HUES64 (cell line): Measurements from ENCODE around the gene CD93.

Experiments used
- H3K27ac ChIP-seq: 2 replicates; pipeline ENCODE4 v1.7.0; 2013; ENCODE audit warnings: low read depth, low read length, inconsistent platforms
- H3K27me3 ChIP-seq: 2 replicates; pipeline ENCODE4 v1.6.1; 2013; ENCODE audit warnings: mild to moderate bottlenecking, low read length; ENCODE audit not compliant: insufficient read depth
- H3K36me3 ChIP-seq: 2 replicates; pipeline ENCODE4 v1.6.1; 2013; ENCODE audit warnings: mild to moderate bottlenecking, low read length; ENCODE audit not compliant: insufficient read depth
- H3K4me1 ChIP-seq: 2 replicates; pipeline ENCODE4 v1.6.1; 2013; ENCODE audit warnings: mild to moderate bottlenecking, low read length, moderate library complexity; ENCODE audit not compliant: insufficient read depth
- H3K4me3 ChIP-seq: 2 replicates; pipeline ENCODE4 v1.5.1; 2013; ENCODE audit warnings: mild to moderate bottlenecking, low read length, moderate library complexity
- H3K9ac ChIP-seq: 2 replicates; pipeline ENCODE4 v1.6.1; 2013; ENCODE audit warnings: mild to moderate bottlenecking, low read depth, low read length
- H3K9me3 ChIP-seq: 2 replicates; pipeline ENCODE4 v1.6.1; 2013; ENCODE audit warnings: low read depth, low read length; ENCODE audit not compliant: insufficient read depth
- WGBS: fragments of 150-250, 120-280 bp; methylation state at CpG from one replicate; pipeline ENCODE4 v1.1.7; 2013; ENCODE audit warnings: missing lambda C conversion rate; 5-methylcytosine and 5-hydroxymethylcytosine counted together

Gene CD93

DNA sequence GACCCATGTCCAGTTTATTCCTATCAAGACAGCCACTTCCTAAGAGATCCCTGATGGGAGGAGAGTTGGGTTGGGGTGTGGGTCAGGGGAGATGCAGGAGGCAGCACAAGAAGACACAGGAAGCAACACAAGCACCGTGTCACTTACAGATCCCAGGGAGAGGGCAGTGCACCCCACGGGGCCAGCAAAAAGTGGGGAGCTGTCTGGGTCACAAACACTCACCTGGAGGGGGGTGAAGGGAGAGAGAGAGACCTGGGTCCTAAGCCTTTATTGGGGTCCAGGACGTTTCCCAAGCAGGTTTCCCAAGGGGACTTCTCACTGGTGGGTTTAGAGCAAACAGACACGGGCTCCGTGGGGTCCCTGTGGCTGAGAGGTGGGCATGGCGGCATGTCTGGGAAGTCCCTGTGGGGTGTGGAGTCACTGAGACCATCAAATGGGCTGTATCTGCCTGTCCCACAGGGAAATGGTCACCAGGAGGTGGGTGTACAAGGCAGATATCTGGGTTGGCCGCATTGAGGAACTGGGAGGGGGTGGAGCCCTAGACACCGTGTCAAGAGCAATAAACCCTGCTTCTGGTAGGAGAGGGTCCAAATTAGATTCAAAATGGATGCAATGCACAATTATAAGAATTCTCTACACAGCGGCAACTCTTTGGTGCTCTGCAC lies 1.6 kb upstream of the CD93 start:
- Histone ChIP-seq H3K27me3 (no peaks in the 10 kb centered on the region), H3K9me3 (no peaks in the 10 kb centered on the region), H3K27ac (no peak overlapping the region), H3K9ac (no peak overlapping the region), H3K36me3 (no peaks in the 10 kb centered on the region), H3K4me1 (peaks cover 17% of the 10 kb centered on the region), H3K4me3 (no peak overlapping the region)
- WGBS: 92% methylated on average over 9 of the region's 9 CpGs

DNA sequence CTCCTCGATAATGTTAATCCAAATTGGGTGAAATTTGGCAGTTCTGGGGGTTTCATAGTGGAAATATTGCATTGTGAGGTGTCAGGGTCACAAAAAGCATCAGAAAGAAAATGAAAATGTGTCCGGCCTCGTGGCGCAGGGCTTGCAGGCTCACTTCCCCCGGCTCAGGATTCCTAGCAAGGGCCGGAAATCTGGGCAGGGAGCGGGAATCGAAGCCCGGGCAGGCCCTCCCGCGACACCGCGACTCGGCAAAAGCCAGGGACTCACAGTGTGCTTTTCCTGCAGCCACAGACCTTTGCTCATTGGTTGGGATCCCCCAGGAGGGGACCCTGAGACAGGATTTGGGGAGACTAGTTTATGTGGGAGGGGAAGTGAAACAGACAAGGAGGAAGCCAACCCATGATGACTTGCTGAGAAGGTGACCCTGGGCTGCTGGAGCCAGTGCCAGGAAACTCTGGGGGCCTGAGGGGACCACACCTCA lies 847 bp upstream of the CD93 start:
- H3K4me3 ChIP-seq: no peak overlapping the region
- H3K9ac ChIP-seq: no peak overlapping the region
- H3K4me1 ChIP-seq: peaks cover 15% of the 10 kb centered on the region
- H3K36me3 ChIP-seq: no peaks in the 10 kb centered on the region
- no peaks in the 10 kb centered on the region for H3K27me3 ChIP-seq
- no peak overlapping the region for H3K27ac ChIP-seq
- WGBS: 88% methylated on average over 14 of the region's 14 CpGs
- no peaks in the 10 kb centered on the region for H3K9me3 ChIP-seq

GRCh38 chr20:23085436-23086055 lies 578 bp downstream of the CD93 start:
- no peak overlapping the region for H3K27ac ChIP-seq
- 94% methylated on average over 23 of the region's 23 CpGs for WGBS
- no peaks in the 10 kb centered on the region for H3K9me3 ChIP-seq
- no peaks in the 10 kb centered on the region for H3K27me3 ChIP-seq
- no peak overlapping the region for H3K9ac ChIP-seq
- peaks cover 9% of the 10 kb centered on the region for H3K4me1 ChIP-seq
- H3K36me3 ChIP-seq: no peaks in the 10 kb centered on the region
- no peak overlapping the region for H3K4me3 ChIP-seq

GRCh38 chr20:23084845-23085365 lies 1.2 kb downstream of the CD93 start:
- H3K27me3 ChIP-seq: no peaks in the 10 kb centered on the region
- H3K36me3 ChIP-seq: no peaks in the 10 kb centered on the region
- H3K9me3 ChIP-seq: no peaks in the 10 kb centered on the region
- H3K4me1 ChIP-seq: peaks cover 9% of the 10 kb centered on the region
- 97% methylated on average over 24 of the region's 24 CpGs for WGBS
- no peak overlapping the region for H3K9ac ChIP-seq
- H3K4me3 ChIP-seq: no peak overlapping the region
- no peak overlapping the region for H3K27ac ChIP-seq

DNA sequence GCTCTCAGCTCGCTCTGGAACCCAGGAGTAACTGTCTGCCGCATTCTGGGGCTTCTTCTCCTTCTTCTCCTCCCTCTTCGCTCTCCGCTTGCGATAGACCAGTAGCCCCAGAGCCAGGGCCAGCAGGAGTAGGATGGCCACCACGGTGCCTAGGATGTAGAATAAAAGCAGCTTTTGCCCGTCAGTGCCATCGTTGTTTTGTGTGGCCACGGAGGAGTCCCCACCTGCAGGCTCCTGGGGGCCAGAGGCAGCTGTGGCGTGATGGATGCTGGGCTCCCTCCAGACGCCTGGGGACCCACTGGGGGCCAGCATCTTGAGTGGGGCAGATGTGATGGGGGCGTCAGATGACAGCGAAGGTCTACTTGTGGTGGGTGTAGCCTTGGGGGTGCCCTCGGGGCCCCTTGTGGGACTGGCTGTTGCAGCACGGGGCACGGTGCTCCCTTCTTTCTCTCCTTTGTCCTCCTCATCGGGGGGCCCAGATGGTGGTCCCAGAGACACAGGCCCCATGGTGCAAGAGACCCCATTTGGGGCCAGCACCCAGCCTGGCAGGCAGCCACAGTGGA lies 1.8 kb downstream of the CD93 start:
- 93% methylated on average over 17 of the region's 17 CpGs for WGBS
- no peak overlapping the region for H3K27ac ChIP-seq
- peaks cover 9% of the 10 kb centered on the region for H3K4me1 ChIP-seq

GRCh38 chr20:23083553-23084220 lies 2.4 kb downstream of the CD93 start:
- WGBS: 93% methylated on average over 13 of the region's 15 CpGs
- Histone ChIP-seq H3K27me3 (no peaks in the 10 kb centered on the region), H3K27ac (no peak overlapping the region), H3K9ac (no peak overlapping the region), H3K9me3 (no peaks in the 10 kb centered on the region), H3K36me3 (no peaks in the 10 kb centered on the region), H3K4me1 (peaks cover 10% of the 10 kb centered on the region), H3K4me3 (no peak overlapping the region)

More for the DNA sequence above, 1.8 kb downstream of the CD93 start:
- no peaks in the 10 kb centered on the region for H3K27me3 ChIP-seq
- no peak overlapping the region for H3K9ac ChIP-seq
- no peaks in the 10 kb centered on the region for H3K36me3 ChIP-seq
- no peaks in the 10 kb centered on the region for H3K9me3 ChIP-seq
- no peak overlapping the region for H3K4me3 ChIP-seq

DNA sequence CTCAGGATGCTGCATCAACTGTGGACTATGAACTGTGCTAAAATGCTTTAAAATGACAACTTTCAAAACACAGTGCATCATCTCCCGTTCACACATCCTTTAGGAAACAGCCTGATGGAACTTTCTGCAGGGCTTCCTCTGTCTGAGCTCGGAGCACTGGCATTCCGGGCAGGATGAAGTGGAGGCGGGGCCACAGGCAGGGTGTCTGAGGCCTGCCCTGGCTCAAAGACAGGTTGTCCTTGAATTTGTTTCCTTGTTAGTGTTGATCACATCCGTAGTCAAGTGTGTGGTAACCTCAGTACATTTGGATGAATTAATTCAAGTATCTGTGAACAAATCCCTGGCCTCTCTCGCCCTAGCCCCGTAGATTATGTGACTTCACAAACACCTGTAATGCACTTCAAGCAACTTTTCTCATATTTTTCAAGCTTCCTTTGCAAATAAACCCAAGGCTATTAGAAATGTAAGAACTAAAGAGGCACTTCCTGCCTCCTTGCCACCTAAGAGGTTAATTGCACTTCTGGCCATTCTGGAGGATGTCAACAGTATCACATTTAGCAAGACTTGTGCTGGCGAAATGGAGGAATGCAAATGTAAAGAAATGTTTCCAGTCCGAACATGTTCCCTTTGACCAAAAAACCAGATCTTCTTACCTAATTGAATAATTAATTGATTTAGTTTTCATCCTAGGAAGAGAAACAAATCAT lies 3.1 kb downstream of the CD93 start:
- 63% methylated on average over 8 of the region's 9 CpGs for WGBS
- Histone ChIP-seq H3K9ac (no peak overlapping the region), H3K4me3 (no peak overlapping the region), H3K9me3 (no peaks in the 10 kb centered on the region), H3K27me3 (no peaks in the 10 kb centered on the region), H3K4me1 (peaks cover 12% of the 10 kb centered on the region), H3K27ac (no peak overlapping the region), H3K36me3 (no peaks in the 10 kb centered on the region)

DNA sequence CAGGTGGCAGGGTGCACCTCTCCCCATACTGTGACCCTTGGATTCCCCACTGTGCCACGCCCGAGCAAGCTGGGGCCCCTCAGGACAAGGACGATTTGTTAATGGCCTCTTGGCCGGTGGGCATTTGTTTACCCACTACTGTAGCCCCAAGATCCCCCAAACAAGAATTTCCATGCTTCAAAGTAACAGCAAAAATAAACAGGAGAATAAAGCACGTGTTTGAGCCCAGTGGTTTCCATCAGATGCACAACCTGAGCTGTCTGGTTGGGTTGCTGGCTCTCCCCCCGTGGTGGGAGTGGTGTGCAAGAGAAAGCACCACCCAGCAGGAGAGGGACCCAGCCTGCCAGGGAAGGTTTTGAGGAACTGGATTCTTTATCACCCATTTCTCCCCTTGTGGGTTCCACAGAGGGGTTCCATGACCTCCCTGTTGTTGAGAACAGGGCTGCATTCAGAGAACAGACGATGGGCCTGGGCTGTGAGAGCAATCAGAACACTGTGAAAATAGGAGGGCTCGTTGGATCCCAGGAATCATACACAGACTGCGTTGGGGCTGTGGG lies 4.8 kb downstream of the CD93 start:
- Histone ChIP-seq H3K4me3 (no peak overlapping the region), H3K9ac (no peak overlapping the region), H3K27me3 (no peaks in the 10 kb centered on the region), H3K9me3 (no peaks in the 10 kb centered on the region), H3K36me3 (no peaks in the 10 kb centered on the region), H3K27ac (no peak overlapping the region), H3K4me1 (peaks cover 12% of the 10 kb centered on the region)
- 92% methylated on average over 9 of the region's 9 CpGs for WGBS

- no peak overlapping the region for H3K9ac ChIP-seq
- no peaks in the 10 kb centered on the region for H3K27me3 ChIP-seq
- H3K27ac ChIP-seq: no peak overlapping the region
- no peaks in the 10 kb centered on the region for H3K9me3 ChIP-seq
- H3K4me1 ChIP-seq: peaks cover 12% of the 10 kb centered on the region
- H3K4me3 ChIP-seq: no peak overlapping the region
- WGBS: 96% methylated on average over 10 of the region's 10 CpGs
- H3K36me3 ChIP-seq: no peaks in the 10 kb centered on the region
Observed at GRCh38 chr20:23080521-23080920, 5.6 kb downstream of the CD93 start.

- no peaks in the 10 kb centered on the region for H3K27me3 ChIP-seq
- WGBS: 80% methylated on average over 2 of the region's 2 CpGs
- H3K4me3 ChIP-seq: no peak overlapping the region
- no peaks in the 10 kb centered on the region for H3K36me3 ChIP-seq
- H3K27ac ChIP-seq: no peak overlapping the region
- no peaks in the 10 kb centered on the region for H3K9me3 ChIP-seq
- no peak overlapping the region for H3K9ac ChIP-seq
- peaks cover 12% of the 10 kb centered on the region for H3K4me1 ChIP-seq
Observed at GRCh38 chr20:23079926-23080325, 6.2 kb downstream of the CD93 start.
